ENCODE data around the gene DCST1.

The DCST1 gene

GRCh38 chr1:155038602-155039307 is 5.1 kb downstream of the DCST1 start:
- no peaks in the 10 kb centered on the region for H3K27me3 ChIP-seq (ENCODE audit: insufficient read depth, low read length, poor library complexity)
- H3K18ac ChIP-seq (ENCODE audit: low read length) = no peak overlapping the region
- H3K56ac ChIP-seq (ENCODE audit: low read length) = no peak overlapping the region
- H3K4me2 ChIP-seq (ENCODE audit: low read length) = no peak overlapping the region
- no peak overlapping the region for H2BK15ac ChIP-seq (replicated peaks; ENCODE audit: low read depth)
- no peak overlapping the region for H3K23ac ChIP-seq (ENCODE audit: low read length)
- no peaks in the 10 kb centered on the region for H3K36me3 ChIP-seq (ENCODE audit: control insufficient read depth, insufficient read depth, low read length)
- H3K4me3 ChIP-seq (ENCODE audit: low read length) = no peak overlapping the region
- H3K9ac ChIP-seq (ENCODE audit: low read length) = no peak overlapping the region
- H3K27ac ChIP-seq (ENCODE audit: low read depth, low read length) = no peak overlapping the region
- H2BK5ac ChIP-seq (ENCODE audit: low read length) = no peak overlapping the region
- no peak overlapping the region for H2BK120ac ChIP-seq (ENCODE audit: low read depth, low read length)
- no peaks in the 10 kb centered on the region for H3K4me1 ChIP-seq (ENCODE audit: control insufficient read depth, low read depth, low read length)
- no peak overlapping the region for H4K5ac ChIP-seq (ENCODE audit: low read length)
- DNase-seq = no peak
- no peak overlapping the region for H4K8ac ChIP-seq (ENCODE audit: low read depth, low read length)
- no peaks in the 10 kb centered on the region for H3K79me2 ChIP-seq (ENCODE audit: control insufficient read depth, insufficient read depth, low read length)
- no peaks in the 10 kb centered on the region for H3K79me1 ChIP-seq (ENCODE audit: low read length)
- no peak overlapping the region for H3K4ac ChIP-seq (ENCODE audit: low read depth, low read length)
- no CpG with 5 or more reads among the region's 8 CpGs for WGBS (ENCODE audit: extremely low coverage, insufficient coverage, low lambda C conversion rate)
- no peak overlapping the region for H2AK5ac ChIP-seq (ENCODE audit: low read length)

- H3K23ac ChIP-seq (ENCODE audit: low read length) = no peak overlapping the region
- H3K4me2 ChIP-seq (ENCODE audit: low read length) = no peak overlapping the region
- H3K36me3 ChIP-seq (ENCODE audit: control insufficient read depth, insufficient read depth, low read length) = no peaks in the 10 kb centered on the region
- no peak overlapping the region for H3K4me3 ChIP-seq (ENCODE audit: low read length)
- no peak overlapping the region for H2BK15ac ChIP-seq (replicated peaks; ENCODE audit: low read depth)
- no peak for DNase-seq
- no CpG with 5 or more reads among the region's 4 CpGs for WGBS (ENCODE audit: extremely low coverage, insufficient coverage, low lambda C conversion rate)
- no peak overlapping the region for H2BK5ac ChIP-seq (ENCODE audit: low read length)
- no peak overlapping the region for H3K56ac ChIP-seq (ENCODE audit: low read length)
- H3K18ac ChIP-seq (ENCODE audit: low read length) = no peak overlapping the region
- H4K5ac ChIP-seq (ENCODE audit: low read length) = no peak overlapping the region
- no peak overlapping the region for H3K27ac ChIP-seq (ENCODE audit: low read depth, low read length)
- H3K79me2 ChIP-seq (ENCODE audit: control insufficient read depth, insufficient read depth, low read length) = no peaks in the 10 kb centered on the region
- H4K8ac ChIP-seq (ENCODE audit: low read depth, low read length) = no peak overlapping the region
- H3K27me3 ChIP-seq (ENCODE audit: insufficient read depth, low read length, poor library complexity) = no peaks in the 10 kb centered on the region
- H3K79me1 ChIP-seq (ENCODE audit: low read length) = no peaks in the 10 kb centered on the region
- no peak overlapping the region for H2AK5ac ChIP-seq (ENCODE audit: low read length)
- no peak overlapping the region for H3K4ac ChIP-seq (ENCODE audit: low read depth, low read length)
- H3K9ac ChIP-seq (ENCODE audit: low read length) = no peak overlapping the region
- no peak overlapping the region for H2BK120ac ChIP-seq (ENCODE audit: low read depth, low read length)
- H3K4me1 ChIP-seq (ENCODE audit: control insufficient read depth, low read depth, low read length) = no peaks in the 10 kb centered on the region
Measured at GRCh38 chr1:155039308-155039669, 5.7 kb downstream of the DCST1 start.

GRCh38 chr1:155040358-155041093 is 6.9 kb downstream of the DCST1 start:
- H3K56ac ChIP-seq (ENCODE audit: low read length) = no peak overlapping the region
- H3K36me3 ChIP-seq (ENCODE audit: control insufficient read depth, insufficient read depth, low read length) = no peaks in the 10 kb centered on the region
- H3K27me3 ChIP-seq (ENCODE audit: insufficient read depth, low read length, poor library complexity) = no peaks in the 10 kb centered on the region
- no peak overlapping the region for H4K5ac ChIP-seq (ENCODE audit: low read length)
- no peak overlapping the region for H2BK5ac ChIP-seq (ENCODE audit: low read length)
- no peak overlapping the region for H3K4ac ChIP-seq (ENCODE audit: low read depth, low read length)
- H3K27ac ChIP-seq (ENCODE audit: low read depth, low read length) = no peak overlapping the region
- no peak overlapping the region for H4K8ac ChIP-seq (ENCODE audit: low read depth, low read length)
- no peak overlapping the region for H3K9ac ChIP-seq (ENCODE audit: low read length)
- H3K23ac ChIP-seq (ENCODE audit: low read length) = no peak overlapping the region
- no peak overlapping the region for H3K18ac ChIP-seq (ENCODE audit: low read length)
- H3K4me2 ChIP-seq (ENCODE audit: low read length) = no peak overlapping the region
- H3K79me1 ChIP-seq (ENCODE audit: low read length) = no peaks in the 10 kb centered on the region
- H3K4me3 ChIP-seq (ENCODE audit: low read length) = no peak overlapping the region
- no peak overlapping the region for H2BK15ac ChIP-seq (replicated peaks; ENCODE audit: low read depth)
- H2AK5ac ChIP-seq (ENCODE audit: low read length) = no peak overlapping the region
- no peak overlapping the region for H2BK120ac ChIP-seq (ENCODE audit: low read depth, low read length)
- peaks cover 2% of the 10 kb centered on the region for H3K4me1 ChIP-seq (ENCODE audit: control insufficient read depth, low read depth, low read length)
- WGBS (ENCODE audit: extremely low coverage, insufficient coverage, low lambda C conversion rate) = no CpG with 5 or more reads among the region's 14 CpGs
- DNase-seq = no peak
- H3K79me2 ChIP-seq (ENCODE audit: control insufficient read depth, insufficient read depth, low read length) = no peaks in the 10 kb centered on the region

DNA sequence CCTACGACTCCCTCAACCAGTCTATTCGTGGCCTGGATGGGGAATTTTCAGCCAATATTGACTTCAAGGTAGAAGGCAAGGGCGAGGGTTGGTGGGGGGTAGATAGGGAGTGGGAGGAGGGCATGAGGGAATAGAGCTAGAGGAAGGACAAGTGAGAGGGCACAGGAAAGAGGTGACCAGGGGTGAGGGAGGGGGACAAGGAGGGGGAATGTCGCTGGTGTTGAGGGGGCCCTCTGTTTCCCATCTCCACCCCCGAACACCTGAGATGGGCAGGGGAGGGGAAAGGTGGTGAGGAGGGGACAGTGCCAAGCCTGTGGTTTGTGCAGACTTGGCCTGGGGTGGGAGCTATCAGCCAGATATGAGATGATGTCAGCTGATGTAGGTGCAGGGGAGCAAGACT is 9.2 kb downstream of the DCST1 start:
- Histone ChIP-seq H3K4me2 (ENCODE audit: low read length) (no peak overlapping the region), H3K79me1 (ENCODE audit: low read length) (no peaks in the 10 kb centered on the region), H3K18ac (ENCODE audit: low read length) (no peak overlapping the region), H2BK120ac (ENCODE audit: low read depth, low read length) (no peak overlapping the region), H2BK15ac (replicated peaks; ENCODE audit: low read depth) (no peak overlapping the region), H4K8ac (ENCODE audit: low read depth, low read length) (no peak overlapping the region), H2BK5ac (ENCODE audit: low read length) (no peak overlapping the region), H3K4me3 (ENCODE audit: low read length) (no peak overlapping the region), H3K36me3 (ENCODE audit: control insufficient read depth, insufficient read depth, low read length) (no peaks in the 10 kb centered on the region), H3K4ac (ENCODE audit: low read depth, low read length) (no peak overlapping the region), H3K27me3 (ENCODE audit: insufficient read depth, low read length, poor library complexity) (no peaks in the 10 kb centered on the region), H3K56ac (ENCODE audit: low read length) (no peak overlapping the region), H3K23ac (ENCODE audit: low read length) (no peak overlapping the region), H3K27ac (ENCODE audit: low read depth, low read length) (no peak overlapping the region), H3K4me1 (ENCODE audit: control insufficient read depth, low read depth, low read length) (peaks cover 2% of the 10 kb centered on the region), H3K79me2 (ENCODE audit: control insufficient read depth, insufficient read depth, low read length) (no peaks in the 10 kb centered on the region), H2AK5ac (ENCODE audit: low read length) (no peak overlapping the region), H3K9ac (ENCODE audit: low read length) (no peak overlapping the region), H4K5ac (ENCODE audit: low read length) (no peak overlapping the region)
- no peak for DNase-seq
- no CpG with 5 or more reads among the region's 5 CpGs for WGBS (ENCODE audit: extremely low coverage, insufficient coverage, low lambda C conversion rate)

GRCh38 chr1:155043301-155043702 is 9.7 kb downstream of the DCST1 start:
- H3K79me2 ChIP-seq (ENCODE audit: control insufficient read depth, insufficient read depth, low read length) = no peaks in the 10 kb centered on the region
- no peaks in the 10 kb centered on the region for H3K27me3 ChIP-seq (ENCODE audit: insufficient read depth, low read length, poor library complexity)
- H3K18ac ChIP-seq (ENCODE audit: low read length) = no peak overlapping the region
- no CpG with 5 or more reads among the region's 12 CpGs for WGBS (ENCODE audit: extremely low coverage, insufficient coverage, low lambda C conversion rate)
- H4K5ac ChIP-seq (ENCODE audit: low read length) = no peak overlapping the region
- no peak overlapping the region for H3K56ac ChIP-seq (ENCODE audit: low read length)
- no peak overlapping the region for H2BK15ac ChIP-seq (replicated peaks; ENCODE audit: low read depth)
- no peak overlapping the region for H3K9ac ChIP-seq (ENCODE audit: low read length)
- H3K4me2 ChIP-seq (ENCODE audit: low read length) = no peak overlapping the region
- no peak overlapping the region for H4K8ac ChIP-seq (ENCODE audit: low read depth, low read length)
- H2AK5ac ChIP-seq (ENCODE audit: low read length) = no peak overlapping the region
- no peaks in the 10 kb centered on the region for H3K79me1 ChIP-seq (ENCODE audit: low read length)
- H3K4ac ChIP-seq (ENCODE audit: low read depth, low read length) = no peak overlapping the region
- no peak overlapping the region for H3K27ac ChIP-seq (ENCODE audit: low read depth, low read length)
- no peak for DNase-seq
- no peak overlapping the region for H3K4me3 ChIP-seq (ENCODE audit: low read length)
- H3K36me3 ChIP-seq (ENCODE audit: control insufficient read depth, insufficient read depth, low read length) = no peaks in the 10 kb centered on the region
- no peak overlapping the region for H3K23ac ChIP-seq (ENCODE audit: low read length)
- no peak overlapping the region for H2BK120ac ChIP-seq (ENCODE audit: low read depth, low read length)
- no peak overlapping the region for H2BK5ac ChIP-seq (ENCODE audit: low read length)
- peaks cover 2% of the 10 kb centered on the region for H3K4me1 ChIP-seq (ENCODE audit: control insufficient read depth, low read depth, low read length)

Measured in mesendoderm (in vitro differentiated cells).